Body of pancreas (tissue), 4 donors: ENCODE measurements around the gene CD3D.

Experiments
- POLR2A ChIP-seq, 3 donors: fragments of 450-650 bp; IDR thresholded peaks; one replicate each; pipeline ENCODE4 v1.6.1; 2016; ENCODE audit warnings: antibody characterized with exemption in 3 of 3, mild to moderate bottlenecking in 2 of 3
- TF ChIP-seq, protein P1 (sequence below), 7 experiments: fragments of 450-650 bp in 4 of 7; fragments of 200-600 bp in 3 of 7; sonication (generic) in 3 of 7; IDR thresholded peaks; one replicate each; pipeline ENCODE4 v1.5.1; 2016 to 2019; ENCODE audit warnings: antibody characterized with exemption in 7 of 7

DNA sequence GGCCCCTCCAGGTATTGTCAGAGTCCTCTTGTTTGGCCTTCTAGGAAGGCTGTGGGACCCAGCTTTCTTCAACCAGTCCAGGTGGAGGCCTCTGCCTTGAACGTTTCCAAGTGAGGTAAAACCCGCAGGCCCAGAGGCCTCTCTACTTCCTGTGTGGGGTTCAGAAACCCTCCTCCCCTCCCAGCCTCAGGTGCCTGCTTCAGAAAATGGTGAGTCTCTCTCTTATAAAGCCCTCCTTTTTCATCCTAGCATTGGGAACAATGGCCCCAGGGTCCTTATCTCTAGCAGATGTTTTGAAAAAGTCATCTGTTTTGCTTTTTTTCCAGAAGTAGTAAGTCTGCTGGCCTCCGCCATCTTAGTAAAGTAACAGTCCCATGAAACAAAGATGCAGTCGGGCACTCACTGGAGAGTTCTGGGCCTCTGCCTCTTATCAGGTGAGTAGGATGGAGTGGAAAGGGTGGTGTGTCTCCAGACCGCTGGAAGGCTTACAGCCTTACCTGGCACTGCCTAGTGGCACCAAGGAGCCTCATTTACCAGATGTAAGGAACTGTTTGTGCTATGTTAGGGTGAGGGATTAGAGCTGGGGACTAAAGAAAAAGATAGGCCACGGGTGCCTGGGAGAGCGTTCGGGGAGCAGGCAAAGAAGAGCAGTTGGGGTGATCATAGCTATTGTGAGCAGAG is 37.8 kb downstream of the CD3D start, which contains the start of gene CD3E:
- TF ChIP-seq, protein P1, sequence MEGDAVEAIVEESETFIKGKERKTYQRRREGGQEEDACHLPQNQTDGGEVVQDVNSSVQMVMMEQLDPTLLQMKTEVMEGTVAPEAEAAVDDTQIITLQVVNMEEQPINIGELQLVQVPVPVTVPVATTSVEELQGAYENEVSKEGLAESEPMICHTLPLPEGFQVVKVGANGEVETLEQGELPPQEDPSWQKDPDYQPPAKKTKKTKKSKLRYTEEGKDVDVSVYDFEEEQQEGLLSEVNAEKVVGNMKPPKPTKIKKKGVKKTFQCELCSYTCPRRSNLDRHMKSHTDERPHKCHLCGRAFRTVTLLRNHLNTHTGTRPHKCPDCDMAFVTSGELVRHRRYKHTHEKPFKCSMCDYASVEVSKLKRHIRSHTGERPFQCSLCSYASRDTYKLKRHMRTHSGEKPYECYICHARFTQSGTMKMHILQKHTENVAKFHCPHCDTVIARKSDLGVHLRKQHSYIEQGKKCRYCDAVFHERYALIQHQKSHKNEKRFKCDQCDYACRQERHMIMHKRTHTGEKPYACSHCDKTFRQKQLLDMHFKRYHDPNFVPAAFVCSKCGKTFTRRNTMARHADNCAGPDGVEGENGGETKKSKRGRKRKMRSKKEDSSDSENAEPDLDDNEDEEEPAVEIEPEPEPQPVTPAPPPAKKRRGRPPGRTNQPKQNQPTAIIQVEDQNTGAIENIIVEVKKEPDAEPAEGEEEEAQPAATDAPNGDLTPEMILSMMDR (IDR thresholded peaks at IDR 0.05) = no peak
- TF ChIP-seq POLR2A (IDR thresholded peaks at IDR 0.05) = no peak
